Transverse colon (tissue), 4 donors: ENCODE data around the gene PADI2. TPM values are rescaled to one million over a fixed set of nuclear protein-coding genes. Genes with fewer than 3 reads are reported as not detected.

Source experiments
- DNase-seq: peaks from one replicate; pipeline ENCODE4 v3.0.0-alpha.2; 2019
- H3K27ac ChIP-seq, 4 donors: fragments of 200-600 bp; sonication (generic); 2 replicates each; pipeline ENCODE4 v1.5.1; 2016 to 2018; ENCODE audit warnings: inconsistent platforms in 4 of 4
- H3K27me3 ChIP-seq: fragments of 200-600 bp; sonication (generic); 2 replicates; pipeline ENCODE4 v1.5.1; 2017; ENCODE audit warnings: inconsistent platforms
- H3K36me3 ChIP-seq, 4 donors: fragments of 200-600 bp; sonication (generic); 2 replicates each; pipeline ENCODE4 v1.5.1; 2017 to 2019; ENCODE audit warnings: inconsistent platforms in 4 of 4
- H3K4me1 ChIP-seq, 4 donors: fragments of 200-600 bp; sonication (generic); 2 replicates each; pipeline ENCODE4 v1.5.1; 2017 to 2020; ENCODE audit warnings: inconsistent platforms in 4 of 4
- H3K4me3 ChIP-seq, 4 donors: fragments of 200-600 bp; sonication (generic); 1 replicate in 1 of 4; 2 replicates in 3 of 4; pipeline versions ENCODE4 v1.5.1 to v1.6.1; 2017 to 2019; ENCODE audit warnings: inconsistent platforms in 4 of 4
- H3K9me3 ChIP-seq, 2 donors: fragments of 200-600 bp; sonication (generic); 2 replicates each; pipeline ENCODE4 v1.5.1; 2017 to 2019; ENCODE audit warnings: inconsistent platforms in 2 of 2
- CTCF ChIP-seq, 5 experiments: fragments of 200-600 bp in 3 of 5; fragments of 450-650 bp in 2 of 5; sonication (generic) in 3 of 5; IDR thresholded peaks; 1 replicate in 2 of 5; 2 replicates in 3 of 5; pipeline ENCODE4 v1.5.1; 2016 to 2017; ENCODE audit warnings: antibody characterized with exemption in 5 of 5, inconsistent platforms in 3 of 5, mild to moderate bottlenecking in 2 of 5, moderate library complexity in 1 of 5
- EP300 ChIP-seq: sonication (generic); formaldehyde crosslinking; IDR thresholded peaks from one replicate; pipeline ENCODE4 v1.6.1; 2017; ENCODE audit warnings: antibody characterized with exemption, low read depth
- POLR2A ChIP-seq: fragments of 450-650 bp; IDR thresholded peaks from one replicate; pipeline ENCODE4 v1.6.1; 2016; ENCODE audit warnings: antibody characterized with exemption, mild to moderate bottlenecking, moderate library complexity
- POLR2AphosphoS5 ChIP-seq, 3 donors: sonication (generic); formaldehyde crosslinking; IDR thresholded peaks; one replicate each; pipeline ENCODE4 v1.6.1; 2016; ENCODE audit warnings: antibody characterized with exemption in 3 of 3
- WGBS, 2 donors: methylation state at CpG; one replicate each; pipeline ENCODE4 v1.1.5; 2018; ENCODE audit warnings: low coverage in 1 of 2; 5-methylcytosine and 5-hydroxymethylcytosine counted together
- in situ Hi-C, 4 donors: fragments of 200-750 bp; cut with MboI; loops; one replicate each; pipeline versions ENCODE4 v1.15.0 to v1.15.1; 2017; ENCODE audit warnings: low sequenced_read_pairs in 3 of 4, low pct_ligation_motif_present in 1 of 4, low pct_unique_long_range_greater_than_20kb in 1 of 4
- intact Hi-C: fragments of 100-400 bp; cut with DNase I; formaldehyde crosslinking; loops from one replicate; pipeline ENCODE4 v1.15.1; 2023; ENCODE audit warnings: low total_unique reads
- total RNA-seq, 4 donors: library from RNA; depleted of rRNA; stranded (reverse); fragments of >200 nt; gene quantifications; one replicate each; pipeline ENCODE4 v1.1.0, GENCODE V29; 2016

PADI2 gene
- total RNA-seq, 4 donors from 2014 or later = 143 to 285 (median 238) TPM

- WGBS, 2 donors = 86 to 92% methylated on average over 1 of the region's 1 CpG
- Histone ChIP-seq H3K4me3 (no peak overlapping the region), H3K27me3 (no peaks in the 10 kb centered on the region), H3K27ac (no peak overlapping the region), H3K36me3 (peaks cover 0 to 83% (median 39%) of the 10 kb centered on the region in 4 donors), H3K4me1 (no peaks in the 10 kb centered on the region), H3K9me3 (no peaks in the 10 kb centered on the region)
- intact Hi-C loops (no loop called here), in situ Hi-C loops (no loop called here)
- no peak for DNase-seq
- TF ChIP-seq POLR2A = no peak
- no peak for TF ChIP-seq CTCF (IDR thresholded peaks at IDR 0.05)
- TF ChIP-seq EP300 = no peak
- no peak for TF ChIP-seq POLR2AphosphoS5 (IDR thresholded peaks at IDR 0.05)
Observed at GRCh38 chr1:17024721-17025120, 94.5 kb downstream of the PADI2 start.

GRCh38 chr1:17023573-17023972 is 95.7 kb downstream of the PADI2 start:
- intact Hi-C loops = no loop called here

GRCh38 chr1:17023102-17023501 is 96.1 kb downstream of the PADI2 start:
- Histone ChIP-seq H3K4me1 (no peaks in the 10 kb centered on the region), H3K9me3 (no peaks in the 10 kb centered on the region), H3K27ac (no peak overlapping the region), H3K36me3 (peaks cover 0 to 90% (median 41%) of the 10 kb centered on the region in 4 donors), H3K27me3 (no peaks in the 10 kb centered on the region), H3K4me3 (no peak overlapping the region)
- DNase-seq = no peak
- TF ChIP-seq CTCF (IDR thresholded peaks at IDR 0.05) (no peak), POLR2A (no peak)
- in situ Hi-C loops = no loop called here
- intact Hi-C loops = no loop called here
- 71 to 100% methylated on average over 1 to 4 of the region's 4 CpGs for WGBS, 2 donors

More at GRCh38 chr1:17023573-17023972, 95.7 kb downstream of the PADI2 start:
- peaks cover 0 to 89% (median 43%) of the 10 kb centered on the region in 4 donors for H3K36me3 ChIP-seq
- H3K27ac ChIP-seq = no peak overlapping the region
- H3K4me3 ChIP-seq = no peak overlapping the region
- in situ Hi-C loops = no loop called here
- no peaks in the 10 kb centered on the region for H3K27me3 ChIP-seq
- DNase-seq = no peak
- whole genome bisulfite sequencing, 2 donors = 72 to 90% methylated on average over 2 to 3 of the region's 3 CpGs
- no peaks in the 10 kb centered on the region for H3K4me1 ChIP-seq
- H3K9me3 ChIP-seq = no peaks in the 10 kb centered on the region
- TF ChIP-seq EP300 = no peak
- no peak for TF ChIP-seq POLR2A
- TF ChIP-seq CTCF (IDR thresholded peaks at IDR 0.05) = no peak
- TF ChIP-seq POLR2AphosphoS5 (IDR thresholded peaks at IDR 0.05) = no peak

- TF ChIP-seq POLR2AphosphoS5 (IDR thresholded peaks at IDR 0.05) (no peak), POLR2A (no peak), CTCF (IDR thresholded peaks at IDR 0.05) (no peak), EP300 (no peak)
Observed at GRCh38 chr1:17021896-17022295, 97.4 kb downstream of the PADI2 start.

More at GRCh38 chr1:17021896-17022295, 97.4 kb downstream of the PADI2 start:
- no peaks in the 10 kb centered on the region for H3K27me3 ChIP-seq
- in situ Hi-C loops = no loop called here
- no peak for DNase-seq
- WGBS, 2 donors = 87 to 89% methylated on average over 6 to 10 of the region's 10 CpGs
- H3K27ac ChIP-seq = no peak overlapping the region
- H3K36me3 ChIP-seq = peaks cover 0 to 78% (median 37%) of the 10 kb centered on the region in 4 donors
- intact Hi-C loops = no loop called here
- H3K4me1 ChIP-seq = no peaks in the 10 kb centered on the region
- no peaks in the 10 kb centered on the region for H3K9me3 ChIP-seq
- no peak overlapping the region for H3K4me3 ChIP-seq
